A549 (cell line): ENCODE data around the gene P4HB. TPM values are rescaled to one million over a fixed set of nuclear protein-coding genes. Genes with fewer than 3 reads are reported as not detected.

Experiments
- ATAC-seq, 2 experiments: fragments of 200-7000 bp in 1 of 2; fragments of >200 bp in 1 of 2; cut with Nextera tagmentation in 1 of 2; cut with Tn5 transposase in 1 of 2; 3 replicates each; pipeline versions ENCODE4 v1.8.0 to v1.9.1; 2018 to 2020; ENCODE audit warnings: mild to moderate bottlenecking in 1 of 2, moderate library complexity in 1 of 2
- CTCF ChIA-PET: fragments of 300-600 bp; sonication (Branson Sonifier 250); formaldehyde crosslinking; extraction: SDS; loops from one replicate; lab custom pipeline; 2021; ENCODE audit warnings: antibody characterized with exemption, inconsistent platforms; lab: Yijun Ruan, JAX
- POLR2A ChIA-PET: fragments of 350-600 bp; formaldehyde crosslinking; extraction: SDS; loops from one replicate; lab custom pipeline; 2021; ENCODE audit warnings: antibody characterized with exemption, inconsistent platforms; lab: Yijun Ruan, JAX
- DNase-seq, 2 experiments: peaks; one replicate each; pipeline versions ENCODE4 v3.0.0 to v3.0.0-alpha.2; 2011 to 2016; ENCODE audit warnings: low read depth in 1 of 2, low spot score in 1 of 2
- FAIRE-seq: peaks from 2 replicates; lab custom pipeline; 2011; peaks lifted over from hg19 to GRCh38; lab: Jason Lieb, UNC
- H3K27ac ChIP-seq, 2 experiments: fragments of >200 bp; sonication (Bioruptor Twin); formaldehyde crosslinking; 3 replicates each; pipeline ENCODE4 v1.5.1; 2016 to 2017
- H3K4me1 ChIP-seq: fragments of >200 bp; sonication (Bioruptor Twin); formaldehyde crosslinking; 3 replicates; pipeline ENCODE4 v1.6.1; 2016
- H3K4me2 ChIP-seq: fragments of >200 bp; sonication (Bioruptor Twin); formaldehyde crosslinking; 3 replicates; pipeline ENCODE4 v1.6.1; 2016
- H3K4me3 ChIP-seq: fragments of >200 bp; sonication (Bioruptor Twin); formaldehyde crosslinking; 3 replicates; pipeline ENCODE4 v1.5.1; 2016
- H3K9me3 ChIP-seq: fragments of >200 bp; sonication (Bioruptor Twin); formaldehyde crosslinking; 3 replicates; pipeline ENCODE4 v1.6.1; 2016
- BCL3 ChIP-seq: fragments of >200 bp; sonication (Bioruptor Twin); formaldehyde crosslinking; IDR thresholded peaks from 3 replicates; pipeline ENCODE4 v1.6.1; 2016
- CHD2 ChIP-seq: fragments of 150-350 bp; IDR thresholded peaks from 2 replicates; pipeline ENCODE4 v1.6.1; 2014; ENCODE audit warnings: low read length; ENCODE audit not compliant: partially characterized antibody
- E2F6 ChIP-seq: IDR thresholded peaks from 2 replicates; pipeline ENCODE4 v1.6.1; 2012; ENCODE audit warnings: low read depth, borderline replicate concordance
- EHF ChIP-seq: fragments of 250-450 bp; sonication (Bioruptor Pico); IDR thresholded peaks from 2 replicates; pipeline ENCODE4 v1.5.0; 2020; ENCODE audit warnings: mild to moderate bottlenecking
- EHMT2 ChIP-seq: fragments of 200-600 bp; sonication (generic); IDR thresholded peaks from 2 replicates; pipeline ENCODE4 v1.6.1; 2016; ENCODE audit warnings: antibody characterized with exemption, low read depth, mild to moderate bottlenecking, moderate library complexity
- EP300 ChIP-seq, 2 experiments: fragments of >200 bp; sonication (Bioruptor Twin); formaldehyde crosslinking; IDR thresholded peaks; 2 replicates in 1 of 2; 3 replicates in 1 of 2; pipeline ENCODE4 v1.6.1; 2016 to 2017
- ESRRA ChIP-seq: fragments of 150-350 bp; IDR thresholded peaks from 2 replicates; pipeline ENCODE4 v1.6.1; 2014; ENCODE audit warnings: mild to moderate bottlenecking, low read length, borderline replicate concordance
- FOSB ChIP-seq: fragments of 250-450 bp; sonication (Bioruptor Pico); IDR thresholded peaks from 2 replicates; pipeline ENCODE4 v1.5.0; 2020; ENCODE audit warnings: mild to moderate bottlenecking, moderate library complexity
- HOXA7 ChIP-seq: fragments of 250-450 bp; sonication (Bioruptor Pico); IDR thresholded peaks from 2 replicates; pipeline ENCODE4 v1.5.0; 2020; ENCODE audit warnings: mild to moderate bottlenecking, moderate library complexity
- HOXB13 ChIP-seq: fragments of 250-450 bp; sonication (Bioruptor Pico); IDR thresholded peaks from 2 replicates; pipeline ENCODE4 v1.5.0; 2020; ENCODE audit warnings: low read depth, mild to moderate bottlenecking, moderate library complexity
- KDM1A ChIP-seq: fragments of 200-600 bp; sonication (generic); IDR thresholded peaks from 2 replicates; pipeline ENCODE4 v1.6.1; 2016; ENCODE audit warnings: low read depth, mild to moderate bottlenecking
- KDM5A ChIP-seq: fragments of 200-600 bp; sonication (generic); IDR thresholded peaks from 2 replicates; pipeline ENCODE4 v1.6.1; 2016; ENCODE audit warnings: antibody characterized with exemption, mild to moderate bottlenecking
- MAFK ChIP-seq: fragments of 450-650 bp; IDR thresholded peaks from 2 replicates; pipeline ENCODE4 v1.6.1; 2014; ENCODE audit not compliant: partially characterized antibody
- MYC ChIP-seq: IDR thresholded peaks from 2 replicates; pipeline ENCODE4 v1.6.1; 2012; ENCODE audit warnings: mild to moderate bottlenecking, inconsistent platforms, low read length, improper control_type of control experiment, borderline replicate concordance
- NPAS2 ChIP-seq: fragments of 250-450 bp; sonication (Bioruptor Pico); IDR thresholded peaks from 2 replicates; pipeline ENCODE4 v1.8.0; 2022; ENCODE audit warnings: mild to moderate bottlenecking, moderate library complexity, borderline replicate concordance
- PHF8 ChIP-seq: fragments of 200-600 bp; sonication (generic); IDR thresholded peaks from 2 replicates; pipeline ENCODE4 v1.6.1; 2016; ENCODE audit warnings: low read depth, mild to moderate bottlenecking, antibody characterized with exemption, moderate library complexity, borderline replicate concordance
- POLR2A ChIP-seq: IDR thresholded peaks from 2 replicates; pipeline ENCODE4 v1.6.1; 2012; ENCODE audit warnings: mild to moderate bottlenecking, low read length
- RAD21 ChIP-seq, 2 experiments: fragments of >200 bp in 1 of 2; sonication (Bioruptor Twin) in 1 of 2; formaldehyde crosslinking in 1 of 2; IDR thresholded peaks in 1 of 2; conservative IDR thresholded peaks in 1 of 2; 2 replicates in 1 of 2; 3 replicates in 1 of 2; pipeline ENCODE4 v1.6.1; 2012 to 2018; ENCODE audit warnings: inconsistent platforms in 1 of 2
- SMC3 ChIP-seq: fragments of >200 bp; sonication (Bioruptor Twin); formaldehyde crosslinking; IDR thresholded peaks from 3 replicates; pipeline ENCODE4 v1.6.1; 2018; ENCODE audit warnings: inconsistent platforms
- SREBF2 ChIP-seq: fragments of 450-650 bp; IDR thresholded peaks from 2 replicates; pipeline ENCODE4 v1.6.1; 2014; ENCODE audit warnings: mild to moderate bottlenecking, moderate library complexity
- ZC3H11A ChIP-seq: fragments of 450-650 bp; IDR thresholded peaks from 2 replicates; pipeline ENCODE4 v1.6.1; 2014; ENCODE audit warnings: antibody characterized with exemption, mild to moderate bottlenecking
- ZFP36 ChIP-seq: fragments of 450-650 bp; IDR thresholded peaks from 2 replicates; pipeline ENCODE4 v1.6.1; 2014; ENCODE audit warnings: borderline replicate concordance; ENCODE audit not compliant: partially characterized antibody
- ZNF302 ChIP-seq: fragments of 250-450 bp; sonication (Bioruptor Pico); IDR thresholded peaks from 2 replicates; pipeline ENCODE4 v1.9.0; 2021; ENCODE audit warnings: inconsistent platforms, mild to moderate bottlenecking, moderate library complexity
- ZSCAN20 ChIP-seq: fragments of 250-450 bp; sonication (Bioruptor Pico); IDR thresholded peaks from 2 replicates; pipeline ENCODE4 v1.8.0; 2022; ENCODE audit warnings: mild to moderate bottlenecking, moderate library complexity
- WGBS: methylation state at CpG from one replicate; pipeline ENCODE4 v1.1.6; 2017; ENCODE audit errors: missing lambda C conversion rate; 5-methylcytosine and 5-hydroxymethylcytosine counted together
- polyA plus RNA-seq, 4 experiments: library from polyadenylated mRNA; depleted of rRNA in 3 of 4; stranded (reverse); fragments of >200 nt; fragmentation: RNase III in 1 of 4; extraction: RNeasy Plus Mini Kit Qiagen cat#74134 plus additional on column Dnase treatment in 1 of 4; gene quantifications; 2 replicates in 3 of 4; 3 replicates in 1 of 4; pipeline ENCODE4 v1.2.3, GENCODE V29; 2011 to 2017
- TF ChIP-seq, protein P1 (sequence below): fragments of >200 bp; sonication (Bioruptor Twin); formaldehyde crosslinking; IDR thresholded peaks from 2 replicates; pipeline ENCODE4 v1.6.1; 2016
- TF ChIP-seq, protein P2 (sequence below): fragments of 250-450 bp; sonication (Bioruptor Pico); IDR thresholded peaks from 2 replicates; pipeline ENCODE4 v1.5.0; 2020; ENCODE audit warnings: low read depth, mild to moderate bottlenecking, moderate library complexity

The P4HB gene
- polyA plus RNA-seq, 2 of the 4 experiments (the other 2 are of a cell fraction): 102 to 622 TPM

DNA sequence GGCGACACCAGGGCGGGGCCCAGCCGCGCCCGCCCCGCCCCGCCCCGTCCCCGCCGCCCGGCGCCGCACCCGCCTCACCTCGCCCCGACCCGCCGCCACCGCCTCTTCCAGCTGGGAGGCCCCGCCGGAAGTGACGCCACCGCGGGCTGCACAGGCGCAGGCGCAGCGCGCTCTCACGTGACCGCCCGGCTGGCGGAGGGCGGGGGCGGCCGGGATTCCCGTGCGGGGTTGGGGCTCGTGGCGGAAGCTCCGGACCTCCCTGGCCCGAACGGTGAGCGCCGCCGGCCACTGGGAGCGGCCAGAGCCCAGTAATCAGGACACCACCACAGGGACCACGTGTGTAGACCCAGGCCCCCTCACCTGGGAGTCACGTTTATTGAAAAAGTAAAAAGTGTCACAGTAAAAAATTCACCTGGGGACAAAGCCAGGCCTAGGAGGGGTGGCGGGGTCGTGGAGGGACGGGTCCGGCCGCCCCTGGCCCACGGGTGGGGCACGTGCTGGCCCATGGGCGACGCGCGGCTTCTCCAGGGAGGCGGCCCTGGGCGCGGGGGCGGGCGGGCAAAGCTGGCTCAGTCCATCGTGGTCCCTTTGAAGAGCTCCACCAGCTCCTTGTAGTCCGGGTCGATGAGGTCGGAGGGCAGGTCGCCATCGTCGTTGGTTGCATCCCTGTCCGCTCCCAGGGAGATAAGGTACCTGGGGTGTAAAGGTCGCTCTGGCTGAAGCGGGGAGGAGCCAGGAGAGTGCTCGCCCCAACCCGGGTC is 27.0 kb downstream of the P4HB start, which contains the start of gene MCRIP1 (continued):
- no peak for TF ChIP-seq ESRRA
- TF ChIP-seq HOXA7 (CRISPR knock-in tag): peak; percentile 92; the same call in 1 of the 2 replicates
- TF ChIP-seq E2F6: peak; percentile 92
- no peak for TF ChIP-seq EHMT2
- TF ChIP-seq FOSB (CRISPR knock-in tag): peak; percentile 91
- no peak for TF ChIP-seq RAD21 (conservative IDR thresholded peaks at IDR 0.05 in 1 of 2, IDR thresholded peaks at IDR 0.05 in 1 of 2)
- TF ChIP-seq HOXB13 (CRISPR knock-in tag): peak; percentile 90
- no peak for TF ChIP-seq EP300 (IDR thresholded peaks at IDR 0.05)
- TF ChIP-seq MYC: peak; percentile 46; the same call in 1 of the 2 replicates
- TF ChIP-seq EHF (CRISPR knock-in tag): peak; percentile 89
- TF ChIP-seq ZNF302: no peak

- DNase-seq: no peak
- TF ChIP-seq SMC3 (no peak), KDM1A (0 out of 2 replicates have a peak, but pooled peaks have one; percentile 25), BCL3 (no peak), ZSCAN20 (CRISPR knock-in tag) (no peak), POLR2A (0 out of 2 replicates have a peak, but pooled peaks have one; percentile 22), ZC3H11A (no peak), KDM5A (0 out of 2 replicates have a peak, but pooled peaks have one; percentile 21), PHF8 (peak; percentile 71), CHD2 (no peak)
- TF ChIP-seq, all 56 proteins: peak for 4
- no peak for FAIRE-seq
- ChIA-PET CTCF (interaction anchor here (0.6 to 1.6 kb wide), 6 partner anchors 12 to 114 kb away, joined by 3 to 8 read pairs (median 3); no protein-coding TSS in a partner anchor), POLR2A (interaction anchor here (0.6 to 1.7 kb wide), 18 partner anchors 8 to 149 kb away, joined by 3 to 12 read pairs (median 3); partner anchors contain the start of genes ARL16, HGS, MRPL12 and P4HB)
- 2% methylated on average over 33 of the region's 65 CpGs for WGBS
- H3K4me1 ChIP-seq: peaks cover 21% of the 10 kb centered on the region; the same call in 2 of the 3 replicates
- H3K27ac ChIP-seq: peak overlapping the region; percentile 93 to 99
- no peaks in the 10 kb centered on the region for H3K9me3 ChIP-seq
- H3K4me3 ChIP-seq: peak overlapping the region; percentile 94
- ATAC-seq: peak; percentile 38 to 49; a peak in 5 of 6 replicates
- peak overlapping the region; percentile 99 for H3K4me2 ChIP-seq
Observed at GRCh38 chr17:81832608-81833159, 27.7 kb downstream of the P4HB start.

DNA sequence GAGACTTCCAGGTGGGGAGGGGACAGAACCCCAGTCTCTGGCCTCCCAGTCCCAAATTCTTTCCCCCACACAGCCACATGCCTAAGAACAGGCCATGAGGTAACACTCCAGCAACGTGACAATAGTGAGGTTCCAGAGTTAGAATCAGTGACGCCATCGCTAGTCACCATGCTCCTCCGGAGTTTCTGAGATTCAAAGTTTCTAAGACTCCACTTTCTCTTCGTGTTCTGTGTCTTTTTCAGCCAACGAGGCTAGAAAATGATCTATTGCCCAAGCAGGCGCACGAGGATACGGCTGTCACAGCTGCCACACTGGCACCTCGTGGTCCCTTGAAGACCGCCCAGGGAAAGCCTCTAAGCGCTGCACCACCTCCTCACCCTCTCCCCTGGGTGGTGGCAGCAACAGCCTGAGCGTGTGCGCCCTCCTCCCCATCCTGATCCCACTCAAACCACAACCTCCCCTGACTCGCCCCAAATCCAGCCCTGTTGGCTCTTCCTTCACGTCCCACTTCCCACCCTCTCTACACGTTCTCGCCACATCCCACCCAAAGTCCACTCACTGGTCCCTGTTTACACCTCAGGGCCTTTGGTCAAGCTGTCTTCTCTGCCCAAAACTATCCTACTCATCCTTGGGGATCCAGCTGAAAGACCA is 28.3 kb downstream of the P4HB start:
- no peaks in the 10 kb centered on the region for H3K9me3 ChIP-seq
- CTCF ChIA-PET: interaction anchor here (0.6 to 1.4 kb wide), 3 partner anchors 28 to 113 kb away, joined by 3 to 4 read pairs (median 3); no protein-coding TSS in a partner anchor
- TF ChIP-seq ZFP36 (no peak), EP300 (IDR thresholded peaks at IDR 0.05) (no peak), MAFK (no peak), SREBF2 (no peak), NPAS2 (CRISPR knock-in tag) (no peak), KDM5A (no peak), POLR2A (no peak), CHD2 (no peak)
- TF ChIP-seq, protein P1, sequence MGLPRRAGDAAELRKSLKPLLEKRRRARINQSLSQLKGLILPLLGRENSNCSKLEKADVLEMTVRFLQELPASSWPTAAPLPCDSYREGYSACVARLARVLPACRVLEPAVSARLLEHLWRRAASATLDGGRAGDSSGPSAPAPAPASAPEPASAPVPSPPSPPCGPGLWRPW: no peak
- TF ChIP-seq, protein P2, sequence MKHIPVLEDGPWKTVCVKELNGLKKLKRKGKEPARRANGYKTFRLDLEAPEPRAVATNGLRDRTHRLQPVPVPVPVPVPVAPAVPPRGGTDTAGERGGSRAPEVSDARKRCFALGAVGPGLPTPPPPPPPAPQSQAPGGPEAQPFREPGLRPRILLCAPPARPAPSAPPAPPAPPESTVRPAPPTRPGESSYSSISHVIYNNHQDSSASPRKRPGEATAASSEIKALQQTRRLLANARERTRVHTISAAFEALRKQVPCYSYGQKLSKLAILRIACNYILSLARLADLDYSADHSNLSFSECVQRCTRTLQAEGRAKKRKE: no peak
- DNase-seq (no peak), ATAC-seq (peak; percentile 4 to 14; a peak in 4 of 6 replicates), FAIRE-seq (no peak)
- POLR2A ChIA-PET: interaction anchor here (0.6 to 1.4 kb wide), 2 partner anchors 10 to 108 kb away, joined by 5 to 12 read pairs; no protein-coding TSS in a partner anchor
- 76% methylated on average over 18 of the region's 18 CpGs for WGBS
- H3K4me1 ChIP-seq: peaks cover 21% of the 10 kb centered on the region; the same call in 2 of the 3 replicates
- peak overlapping the region; percentile 93 to 99 for H3K27ac ChIP-seq
- H3K4me3 ChIP-seq: peak overlapping the region; percentile 94
- peak overlapping the region; percentile 99 for H3K4me2 ChIP-seq
